HepG2 (cell line): ENCODE results near the gene SYVN1. TPM values are rescaled to one million over a fixed set of nuclear protein-coding genes. Genes with fewer than 3 reads are reported as not detected.

Experiments
- DNMT1 ChIP-seq: sonication (generic); formaldehyde crosslinking; IDR thresholded peaks from 2 replicates; pipeline ENCODE4 v1.5.1; 2020; ENCODE audit warnings: mild to moderate bottlenecking, missing genetic modification reagents
- NR2F1 ChIP-seq, 2 experiments: fragments of 450-650 bp in 1 of 2; formaldehyde crosslinking in 1 of 2; IDR thresholded peaks; 2 replicates each; pipeline versions ENCODE4 v1.5.0 to v1.6.1; 2016 to 2020; ENCODE audit warnings: mild to moderate bottlenecking in 1 of 2, missing compliant biosample characterization in 1 of 2, missing genetic modification reagents in 1 of 2, moderate library complexity in 1 of 2
- SAFB2 ChIP-seq: sonication (generic); formaldehyde crosslinking; IDR thresholded peaks from 2 replicates; pipeline ENCODE4 v1.5.1; 2020; ENCODE audit warnings: missing genetic modification reagents, low read depth, mild to moderate bottlenecking, borderline replicate concordance
- ZNF563 ChIP-seq: sonication (generic); formaldehyde crosslinking; IDR thresholded peaks from 2 replicates; pipeline ENCODE4 v1.8.0; 2022; ENCODE audit warnings: mild to moderate bottlenecking, moderate library complexity, missing genetic modification reagents
- ZNF564 ChIP-seq: sonication (generic); formaldehyde crosslinking; IDR thresholded peaks from 2 replicates; pipeline ENCODE4 v1.8.1; 2023; ENCODE audit warnings: mild to moderate bottlenecking, missing genetic modification reagents
- ZNF572 ChIP-seq: sonication (generic); formaldehyde crosslinking; IDR thresholded peaks from 2 replicates; pipeline ENCODE4 v1.5.1; 2020; ENCODE audit warnings: mild to moderate bottlenecking, missing genetic modification reagents
- ZNF660 ChIP-seq: sonication (generic); formaldehyde crosslinking; IDR thresholded peaks from 2 replicates; pipeline ENCODE4 v1.5.1; 2020; ENCODE audit warnings: mild to moderate bottlenecking, low read depth, missing genetic modification reagents, borderline replicate concordance
- ZNF737 ChIP-seq: sonication (generic); formaldehyde crosslinking; IDR thresholded peaks from 2 replicates; pipeline ENCODE4 v1.5.0; 2020; ENCODE audit warnings: missing genetic modification reagents, mild to moderate bottlenecking, borderline replicate concordance
- ZXDC ChIP-seq: sonication (generic); formaldehyde crosslinking; IDR thresholded peaks from 2 replicates; pipeline ENCODE4 v1.5.0; 2020; ENCODE audit warnings: mild to moderate bottlenecking, missing genetic modification reagents
- polyA plus RNA-seq, 8 experiments: library from polyadenylated mRNA; depleted of rRNA in 3 of 8; stranded (reverse) in 7 of 8; unstranded in 1 of 8; fragments of >200 nt; fragmentation: Illumina TruSeq in 4 of 8; extraction: Trizol in 4 of 8; gene quantifications; 2 replicates each; pipeline versions ENCODE4 v1.2.1 to v1.2.3, GENCODE V29; 2011 to 2016; ENCODE audit warnings: low read depth in 4 of 8, missing spikeins in 1 of 8, mixed read lengths in 1 of 8; ENCODE audit not compliant: insufficient read depth in 1 of 8
- total RNA-seq, 5 experiments: library from RNA; depleted of rRNA; stranded (reverse); fragments of >200 nt; fragmentation: Illumina TruSeq; extraction: Trizol; gene quantifications; 2 replicates each; pipeline ENCODE4 v1.2.3, GENCODE V29; 2016; ENCODE audit warnings: low read depth in 1 of 5
- TF ChIP-seq, protein P1 (sequence below): sonication (generic); formaldehyde crosslinking; IDR thresholded peaks from one replicate; pipeline ENCODE4 v1.5.1; 2020; ENCODE audit warnings: mild to moderate bottlenecking, missing genetic modification reagents; ENCODE audit errors: not compliant biosample characterization
- TF ChIP-seq, protein P2 (sequence below): sonication (generic); formaldehyde crosslinking; conservative IDR thresholded peaks from 2 replicates; pipeline ENCODE4 v1.4.0; 2020; ENCODE audit warnings: missing genetic modification reagents

Gene SYVN1
- total and polyA plus RNA-seq, 2 of the 13 experiments (the other 11 are each of a cell fraction or from before 2014, with no cell fraction given), result 10.3 to 22.5 TPM

DNA sequence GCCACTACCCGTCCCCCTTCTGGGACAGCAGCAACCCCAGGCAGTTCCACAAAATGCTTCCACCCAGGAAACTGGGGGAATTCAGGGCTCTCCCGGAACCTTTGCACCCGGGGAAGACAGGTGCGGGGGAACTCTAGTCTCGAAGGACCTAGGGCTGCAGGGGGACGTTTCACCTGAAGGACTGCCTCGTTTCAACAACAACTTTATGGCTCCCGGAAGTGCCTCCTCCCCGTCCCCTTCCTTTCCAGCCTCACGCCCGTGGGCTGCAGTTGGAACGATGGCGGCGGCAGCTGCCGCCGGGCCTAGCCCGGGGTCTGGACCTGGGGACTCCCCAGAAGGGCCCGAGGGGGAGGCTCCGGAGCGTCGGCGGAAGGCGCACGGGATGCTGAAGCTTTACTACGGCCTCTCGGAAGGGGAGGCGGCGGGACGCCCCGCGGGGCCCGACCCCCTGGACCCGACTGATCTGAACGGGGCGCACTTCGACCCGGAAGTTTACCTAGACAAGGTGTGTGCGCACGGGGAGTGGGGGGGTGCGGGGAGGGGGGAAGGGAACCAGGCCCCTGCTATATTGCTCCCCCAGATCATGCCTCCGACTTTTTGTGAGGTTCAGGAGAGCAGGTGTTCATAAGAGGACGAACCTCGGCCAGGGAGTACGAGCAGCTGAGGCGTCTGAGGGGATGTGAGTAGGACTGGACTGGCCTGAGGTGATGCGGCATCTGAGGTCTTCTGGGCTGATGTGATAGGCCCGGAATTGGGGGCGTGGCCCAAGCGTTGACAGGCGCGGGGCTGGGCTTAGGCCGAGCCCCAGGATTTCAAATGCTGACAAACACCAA, 38.1 kb downstream of the SYVN1 start, which contains the start of gene VPS51 (continued):
- TF ChIP-seq ZXDC (CRISPR knock-in tag) (peak; percentile 75; the same call in 1 of the 2 replicates), NR2F1 (CRISPR knock-in tag; IDR thresholded peaks at IDR 0.05) (peak in 1 of 2 experiments; percentile 45; a peak in 1 of 4 replicates), SAFB2 (CRISPR knock-in tag) (no peak), ZNF564 (CRISPR knock-in tag) (0 out of 2 replicates have a peak, but pooled peaks have one; percentile 50), DNMT1 (CRISPR knock-in tag) (no peak; the same call in 1 of the 2 replicates), ZNF660 (CRISPR knock-in tag) (no peak), ZNF572 (CRISPR knock-in tag) (no peak), ZNF737 (CRISPR knock-in tag) (no peak; the same call in 1 of the 2 replicates), ZNF563 (CRISPR knock-in tag) (no peak)
- TF ChIP-seq, protein P1, sequence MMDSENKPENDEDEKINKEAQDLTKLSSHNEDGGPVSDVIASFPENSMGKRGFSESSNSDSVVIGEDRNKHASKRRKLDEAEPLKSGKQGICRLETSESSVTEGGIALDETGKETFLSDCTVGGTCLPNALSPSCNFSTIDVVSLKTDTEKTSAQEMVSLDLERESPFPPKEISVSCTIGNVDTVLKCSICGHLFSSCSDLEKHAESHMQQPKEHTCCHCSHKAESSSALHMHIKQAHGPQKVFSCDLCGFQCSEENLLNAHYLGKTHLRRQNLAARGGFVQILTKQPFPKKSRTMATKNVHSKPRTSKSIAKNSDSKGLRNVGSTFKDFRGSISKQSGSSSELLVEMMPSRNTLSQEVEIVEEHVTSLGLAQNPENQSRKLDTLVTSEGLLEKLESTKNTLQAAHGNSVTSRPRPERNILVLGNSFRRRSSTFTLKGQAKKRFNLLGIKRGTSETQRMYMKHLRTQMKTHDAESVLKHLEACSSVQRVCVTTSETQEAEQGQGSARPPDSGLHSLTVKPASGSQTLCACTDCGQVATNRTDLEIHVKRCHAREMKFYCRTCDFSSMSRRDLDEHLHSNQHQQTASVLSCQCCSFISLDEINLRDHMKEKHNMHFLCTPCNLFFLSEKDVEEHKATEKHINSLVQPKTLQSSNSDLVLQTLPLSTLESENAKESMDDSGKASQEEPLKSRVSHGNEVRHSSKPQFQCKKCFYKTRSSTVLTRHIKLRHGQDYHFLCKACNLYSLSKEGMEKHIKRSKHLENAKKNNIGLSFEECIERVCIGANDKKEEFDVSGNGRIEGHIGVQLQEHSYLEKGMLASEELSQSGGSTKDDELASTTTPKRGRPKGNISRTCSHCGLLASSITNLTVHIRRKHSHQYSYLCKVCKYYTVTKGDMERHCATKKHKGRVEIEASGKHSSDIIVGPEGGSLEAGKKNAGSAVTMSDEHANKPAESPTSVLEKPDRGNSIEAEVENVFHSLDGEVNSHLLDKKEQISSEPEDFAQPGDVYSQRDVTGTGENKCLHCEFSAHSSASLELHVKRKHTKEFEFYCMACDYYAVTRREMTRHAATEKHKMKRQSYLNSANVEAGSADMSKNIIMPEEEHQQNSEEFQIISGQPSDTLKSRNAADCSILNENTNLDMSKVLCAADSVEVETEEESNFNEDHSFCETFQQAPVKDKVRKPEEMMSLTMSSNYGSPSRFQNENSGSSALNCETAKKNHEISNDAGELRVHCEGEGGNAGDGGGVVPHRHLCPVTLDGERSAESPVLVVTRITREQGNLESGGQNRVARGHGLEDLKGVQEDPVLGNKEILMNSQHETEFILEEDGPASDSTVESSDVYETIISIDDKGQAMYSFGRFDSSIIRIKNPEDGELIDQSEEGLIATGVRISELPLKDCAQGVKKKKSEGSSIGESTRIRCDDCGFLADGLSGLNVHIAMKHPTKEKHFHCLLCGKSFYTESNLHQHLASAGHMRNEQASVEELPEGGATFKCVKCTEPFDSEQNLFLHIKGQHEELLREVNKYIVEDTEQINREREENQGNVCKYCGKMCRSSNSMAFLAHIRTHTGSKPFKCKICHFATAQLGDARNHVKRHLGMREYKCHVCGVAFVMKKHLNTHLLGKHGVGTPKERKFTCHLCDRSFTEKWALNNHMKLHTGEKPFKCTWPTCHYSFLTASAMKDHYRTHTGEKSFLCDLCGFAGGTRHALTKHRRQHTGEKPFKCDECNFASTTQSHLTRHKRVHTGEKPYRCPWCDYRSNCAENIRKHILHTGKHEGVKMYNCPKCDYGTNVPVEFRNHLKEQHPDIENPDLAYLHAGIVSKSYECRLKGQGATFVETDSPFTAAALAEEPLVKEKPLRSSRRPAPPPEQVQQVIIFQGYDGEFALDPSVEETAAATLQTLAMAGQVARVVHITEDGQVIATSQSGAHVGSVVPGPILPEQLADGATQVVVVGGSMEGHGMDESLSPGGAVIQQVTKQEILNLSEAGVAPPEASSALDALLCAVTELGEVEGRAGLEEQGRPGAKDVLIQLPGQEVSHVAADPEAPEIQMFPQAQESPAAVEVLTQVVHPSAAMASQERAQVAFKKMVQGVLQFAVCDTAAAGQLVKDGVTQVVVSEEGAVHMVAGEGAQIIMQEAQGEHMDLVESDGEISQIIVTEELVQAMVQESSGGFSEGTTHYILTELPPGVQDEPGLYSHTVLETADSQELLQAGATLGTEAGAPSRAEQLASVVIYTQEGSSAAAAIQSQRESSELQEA, result no peak
- TF ChIP-seq, protein P2, sequence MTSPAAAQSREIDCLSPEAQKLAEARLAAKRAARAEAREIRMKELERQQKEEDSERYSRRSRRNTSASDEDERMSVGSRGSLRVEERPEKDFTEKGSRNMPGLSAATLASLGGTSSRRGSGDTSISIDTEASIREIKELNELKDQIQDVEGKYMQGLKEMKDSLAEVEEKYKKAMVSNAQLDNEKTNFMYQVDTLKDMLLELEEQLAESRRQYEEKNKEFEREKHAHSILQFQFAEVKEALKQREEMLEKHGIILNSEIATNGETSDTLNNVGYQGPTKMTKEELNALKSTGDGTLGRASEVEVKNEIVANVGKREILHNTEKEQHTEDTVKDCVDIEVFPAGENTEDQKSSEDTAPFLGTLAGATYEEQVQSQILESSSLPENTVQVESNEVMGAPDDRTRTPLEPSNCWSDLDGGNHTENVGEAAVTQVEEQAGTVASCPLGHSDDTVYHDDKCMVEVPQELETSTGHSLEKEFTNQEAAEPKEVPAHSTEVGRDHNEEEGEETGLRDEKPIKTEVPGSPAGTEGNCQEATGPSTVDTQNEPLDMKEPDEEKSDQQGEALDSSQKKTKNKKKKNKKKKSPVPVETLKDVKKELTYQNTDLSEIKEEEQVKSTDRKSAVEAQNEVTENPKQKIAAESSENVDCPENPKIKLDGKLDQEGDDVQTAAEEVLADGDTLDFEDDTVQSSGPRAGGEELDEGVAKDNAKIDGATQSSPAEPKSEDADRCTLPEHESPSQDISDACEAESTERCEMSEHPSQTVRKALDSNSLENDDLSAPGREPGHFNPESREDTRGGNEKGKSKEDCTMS (CRISPR knock-in tag), result no peak; the same call in 1 of the 2 replicates
